HepG2 (cell line): ENCODE data around the gene TAPBP. TPM values are rescaled to one million over a fixed set of nuclear protein-coding genes. Genes with fewer than 3 reads are reported as not detected.
A peak's percentile ranks its signal among the peaks of the same experiment; 100 is the strongest.

ENCODE experiments used
- CCAR2 ChIP-seq: fragments of 200-400 bp; formaldehyde crosslinking; optimal IDR thresholded peaks from 2 replicates; pipeline ENCODE3; 2018; ENCODE audit warnings: low read depth, mild to moderate bottlenecking, low read length, moderate library complexity
- DR1 ChIP-seq: sonication (generic); formaldehyde crosslinking; IDR thresholded peaks from 2 replicates; pipeline ENCODE4 v1.8.0; 2021; ENCODE audit warnings: mild to moderate bottlenecking, missing genetic modification reagents, inconsistent platforms
- FOXA1 ChIP-seq, 2 experiments: fragments of 450-650 bp in 1 of 2; sonication (generic) in 1 of 2; formaldehyde crosslinking in 1 of 2; IDR thresholded peaks; 2 replicates each; pipeline versions ENCODE4 v1.4.0 to v1.6.1; 2016 to 2020; ENCODE audit warnings: missing genetic modification reagents in 1 of 2
- HOXD1 ChIP-seq: sonication (generic); formaldehyde crosslinking; IDR thresholded peaks from 2 replicates; pipeline ENCODE4 v1.5.0; 2020; ENCODE audit warnings: missing genetic modification reagents
- IKZF1 ChIP-seq: fragments of 450-650 bp; IDR thresholded peaks from 2 replicates; pipeline ENCODE4 v1.7.1; 2016
- JUND ChIP-seq: sonication (generic); formaldehyde crosslinking; IDR thresholded peaks from 2 replicates; pipeline ENCODE4 v1.8.0; 2022; ENCODE audit warnings: mild to moderate bottlenecking, missing genetic modification reagents
- KDM4B ChIP-seq: sonication (generic); formaldehyde crosslinking; IDR thresholded peaks from 2 replicates; pipeline ENCODE4 v1.4.0; 2020; ENCODE audit warnings: missing genetic modification reagents
- NFE2L1 ChIP-seq: sonication (generic); formaldehyde crosslinking; IDR thresholded peaks from 2 replicates; pipeline ENCODE4 v1.4.0; 2020; ENCODE audit warnings: missing genetic modification reagents, mild to moderate bottlenecking, borderline replicate concordance
- SIX4 ChIP-seq: sonication (generic); formaldehyde crosslinking; IDR thresholded peaks from 2 replicates; pipeline ENCODE4 v1.4.0; 2020; ENCODE audit warnings: missing genetic modification reagents
- TP53 ChIP-seq: sonication (generic); formaldehyde crosslinking; conservative IDR thresholded peaks from 2 replicates; pipeline ENCODE4 v1.4.0; 2020; ENCODE audit warnings: missing genetic modification reagents
- ZC3H13 ChIP-seq: sonication (generic); formaldehyde crosslinking; IDR thresholded peaks from 2 replicates; pipeline ENCODE4 v1.8.1; 2023; ENCODE audit warnings: mild to moderate bottlenecking, missing genetic modification reagents, moderate library complexity
- ZFP36 ChIP-seq: fragments of 150-350 bp; IDR thresholded peaks from 2 replicates; pipeline ENCODE4 v1.6.1; 2018; ENCODE audit warnings: borderline replicate concordance, low read length, low read depth; ENCODE audit not compliant: partially characterized antibody
- ZFP36L1 ChIP-seq: sonication (generic); formaldehyde crosslinking; IDR thresholded peaks from 2 replicates; pipeline ENCODE4 v1.8.0; 2022; ENCODE audit warnings: mild to moderate bottlenecking, missing genetic modification reagents, moderate library complexity
- ZFY ChIP-seq: sonication (generic); formaldehyde crosslinking; IDR thresholded peaks from 2 replicates; pipeline ENCODE4 v1.4.0; 2020; ENCODE audit warnings: missing genetic modification reagents
- ZFYVE20 ChIP-seq: sonication (generic); formaldehyde crosslinking; IDR thresholded peaks from 2 replicates; pipeline ENCODE4 v1.8.0; 2023; ENCODE audit warnings: low read depth, mild to moderate bottlenecking, moderate library complexity, missing genetic modification reagents, borderline replicate concordance
- ZIK1 ChIP-seq: sonication (generic); formaldehyde crosslinking; IDR thresholded peaks from 2 replicates; pipeline ENCODE4 v1.5.0; 2020; ENCODE audit warnings: mild to moderate bottlenecking, low read depth, missing genetic modification reagents, borderline replicate concordance
- ZKSCAN8 ChIP-seq: IDR thresholded peaks from 2 replicates; pipeline ENCODE4 v1.6.1; 2016; ENCODE audit warnings: borderline replicate concordance, missing genetic modification reagents, missing compliant biosample characterization
- ZNF12 ChIP-seq: sonication (generic); formaldehyde crosslinking; IDR thresholded peaks from 2 replicates; pipeline ENCODE4 v1.5.0; 2020; ENCODE audit warnings: missing genetic modification reagents
- ZNF432 ChIP-seq: sonication (generic); formaldehyde crosslinking; IDR thresholded peaks from 2 replicates; pipeline ENCODE4 v1.5.0; 2020; ENCODE audit warnings: missing genetic modification reagents, mild to moderate bottlenecking, borderline replicate concordance
- ZNF501 ChIP-seq: sonication (generic); formaldehyde crosslinking; IDR thresholded peaks from 2 replicates; pipeline ENCODE4 v1.5.1; 2020; ENCODE audit warnings: mild to moderate bottlenecking, moderate library complexity, missing genetic modification reagents
- ZNF549 ChIP-seq: sonication (generic); formaldehyde crosslinking; IDR thresholded peaks from 2 replicates; pipeline ENCODE4 v1.5.0; 2020; ENCODE audit warnings: missing genetic modification reagents
- ZNF605 ChIP-seq: sonication (generic); formaldehyde crosslinking; IDR thresholded peaks from 2 replicates; pipeline ENCODE4 v1.8.0; 2022; ENCODE audit warnings: mild to moderate bottlenecking, missing genetic modification reagents
- ZNF720 ChIP-seq: sonication (generic); formaldehyde crosslinking; IDR thresholded peaks from 2 replicates; pipeline ENCODE4 v1.4.0; 2020; ENCODE audit warnings: missing genetic modification reagents
- polyA plus RNA-seq, 8 experiments: library from polyadenylated mRNA; depleted of rRNA in 3 of 8; stranded (reverse) in 7 of 8; unstranded in 1 of 8; fragments of >200 nt; fragmentation: Illumina TruSeq in 4 of 8; extraction: Trizol in 4 of 8; gene quantifications; 2 replicates each; pipeline versions ENCODE4 v1.2.1 to v1.2.3, GENCODE V29; 2011 to 2016; ENCODE audit warnings: low read depth in 4 of 8, missing spikeins in 1 of 8, mixed read lengths in 1 of 8; ENCODE audit not compliant: insufficient read depth in 1 of 8
- total RNA-seq, 5 experiments: library from RNA; depleted of rRNA; stranded (reverse); fragments of >200 nt; fragmentation: Illumina TruSeq; extraction: Trizol; gene quantifications; 2 replicates each; pipeline ENCODE4 v1.2.3, GENCODE V29; 2016; ENCODE audit warnings: low read depth in 1 of 5
- TF ChIP-seq, protein P1 (sequence below): sonication (generic); formaldehyde crosslinking; IDR thresholded peaks from 2 replicates; pipeline ENCODE4 v1.4.0; 2020; ENCODE audit warnings: missing genetic modification reagents
- TF ChIP-seq, protein P2 (sequence below): sonication (generic); formaldehyde crosslinking; IDR thresholded peaks from 2 replicates; pipeline ENCODE4 v1.5.0; 2020; ENCODE audit warnings: missing genetic modification reagents
- TF ChIP-seq, protein P3 (sequence below): sonication (generic); formaldehyde crosslinking; IDR thresholded peaks from 2 replicates; pipeline ENCODE4 v1.5.0; 2020; ENCODE audit warnings: missing genetic modification reagents
- TF ChIP-seq, protein P4 (sequence below): sonication (generic); formaldehyde crosslinking; IDR thresholded peaks from 2 replicates; pipeline ENCODE4 v1.4.0; 2020; ENCODE audit warnings: missing genetic modification reagents; ENCODE audit errors: not compliant biosample characterization

Gene TAPBP
- total and polyA plus RNA-seq, 2 of the 13 experiments (the other 11 are each of a cell fraction or from before 2014, with no cell fraction given) = 27.4 to 32.3 TPM

DNA sequence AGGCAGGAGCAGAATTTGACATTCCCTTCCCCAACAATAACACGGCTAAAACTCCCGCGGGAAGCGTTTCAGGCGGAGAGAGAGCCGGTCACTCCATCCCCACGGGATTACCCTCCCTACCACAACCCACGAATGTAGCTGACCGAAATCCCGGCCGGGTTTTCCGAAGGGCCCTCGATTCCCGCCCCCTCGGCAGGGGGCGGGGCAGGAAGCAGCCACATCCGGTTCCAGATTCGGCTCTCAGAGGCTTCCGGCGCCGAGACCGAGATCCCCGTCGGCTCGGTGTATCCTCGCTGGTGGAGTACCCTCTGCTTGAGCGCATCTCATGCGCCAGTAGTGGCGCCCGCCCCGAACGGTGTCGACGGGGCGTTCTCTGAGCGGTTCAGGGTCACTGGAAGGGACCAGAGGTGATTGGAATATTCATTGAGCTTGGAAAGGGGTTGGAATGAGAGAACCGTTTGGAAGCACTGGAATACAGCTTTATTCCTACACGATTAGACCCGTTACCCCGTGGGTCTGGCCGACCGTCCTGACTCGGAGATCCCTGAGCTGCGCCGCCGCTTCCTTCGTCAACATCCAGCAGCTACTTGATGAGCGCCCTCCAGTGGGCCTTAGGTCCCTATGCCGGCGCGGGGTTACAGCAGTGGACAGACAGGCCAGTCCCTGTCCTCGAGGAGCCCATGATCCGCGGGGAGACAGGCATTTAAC, 14.5 kb downstream of the TAPBP start (continued):
- TF ChIP-seq, protein P1, sequence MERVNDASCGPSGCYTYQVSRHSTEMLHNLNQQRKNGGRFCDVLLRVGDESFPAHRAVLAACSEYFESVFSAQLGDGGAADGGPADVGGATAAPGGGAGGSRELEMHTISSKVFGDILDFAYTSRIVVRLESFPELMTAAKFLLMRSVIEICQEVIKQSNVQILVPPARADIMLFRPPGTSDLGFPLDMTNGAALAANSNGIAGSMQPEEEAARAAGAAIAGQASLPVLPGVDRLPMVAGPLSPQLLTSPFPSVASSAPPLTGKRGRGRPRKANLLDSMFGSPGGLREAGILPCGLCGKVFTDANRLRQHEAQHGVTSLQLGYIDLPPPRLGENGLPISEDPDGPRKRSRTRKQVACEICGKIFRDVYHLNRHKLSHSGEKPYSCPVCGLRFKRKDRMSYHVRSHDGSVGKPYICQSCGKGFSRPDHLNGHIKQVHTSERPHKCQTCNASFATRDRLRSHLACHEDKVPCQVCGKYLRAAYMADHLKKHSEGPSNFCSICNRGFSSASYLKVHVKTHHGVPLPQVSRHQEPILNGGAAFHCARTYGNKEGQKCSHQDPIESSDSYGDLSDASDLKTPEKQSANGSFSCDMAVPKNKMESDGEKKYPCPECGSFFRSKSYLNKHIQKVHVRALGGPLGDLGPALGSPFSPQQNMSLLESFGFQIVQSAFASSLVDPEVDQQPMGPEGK (CRISPR knock-in tag) = no peak
- TF ChIP-seq DR1 (CRISPR knock-in tag) = peak; percentile 69; the same call in 1 of the 2 replicates
- TF ChIP-seq, protein P2, sequence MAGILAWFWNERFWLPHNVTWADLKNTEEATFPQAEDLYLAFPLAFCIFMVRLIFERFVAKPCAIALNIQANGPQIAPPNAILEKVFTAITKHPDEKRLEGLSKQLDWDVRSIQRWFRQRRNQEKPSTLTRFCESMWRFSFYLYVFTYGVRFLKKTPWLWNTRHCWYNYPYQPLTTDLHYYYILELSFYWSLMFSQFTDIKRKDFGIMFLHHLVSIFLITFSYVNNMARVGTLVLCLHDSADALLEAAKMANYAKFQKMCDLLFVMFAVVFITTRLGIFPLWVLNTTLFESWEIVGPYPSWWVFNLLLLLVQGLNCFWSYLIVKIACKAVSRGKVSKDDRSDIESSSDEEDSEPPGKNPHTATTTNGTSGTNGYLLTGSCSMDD (CRISPR knock-in tag) = no peak
- peak; percentile 94; the same call in 1 of the 2 replicates for TF ChIP-seq ZFP36L1
- no peak for TF ChIP-seq ZNF549 (CRISPR knock-in tag)
- TF ChIP-seq HOXD1 = no peak; the same call in 1 of the 2 replicates
- TF ChIP-seq ZNF501 = peak; percentile 94
- TF ChIP-seq ZIK1 (CRISPR knock-in tag) = peak; percentile 62; the same call in 1 of the 2 replicates
- TF ChIP-seq ZNF605 (CRISPR knock-in tag) = peak; percentile 95
- TF ChIP-seq, protein P3, sequence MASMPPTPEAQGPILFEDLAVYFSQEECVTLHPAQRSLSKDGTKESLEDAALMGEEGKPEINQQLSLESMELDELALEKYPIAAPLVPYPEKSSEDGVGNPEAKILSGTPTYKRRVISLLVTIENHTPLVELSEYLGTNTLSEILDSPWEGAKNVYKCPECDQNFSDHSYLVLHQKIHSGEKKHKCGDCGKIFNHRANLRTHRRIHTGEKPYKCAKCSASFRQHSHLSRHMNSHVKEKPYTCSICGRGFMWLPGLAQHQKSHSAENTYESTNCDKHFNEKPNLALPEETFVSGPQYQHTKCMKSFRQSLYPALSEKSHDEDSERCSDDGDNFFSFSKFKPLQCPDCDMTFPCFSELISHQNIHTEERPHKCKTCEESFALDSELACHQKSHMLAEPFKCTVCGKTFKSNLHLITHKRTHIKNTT (CRISPR knock-in tag) = no peak
- no peak for TF ChIP-seq NFE2L1 (CRISPR knock-in tag)
- no peak for TF ChIP-seq KDM4B
- TF ChIP-seq ZNF432 = no peak
- TF ChIP-seq TP53 (CRISPR knock-in tag) = peak; percentile 65; the same call in 1 of the 2 replicates
- TF ChIP-seq, protein P4, sequence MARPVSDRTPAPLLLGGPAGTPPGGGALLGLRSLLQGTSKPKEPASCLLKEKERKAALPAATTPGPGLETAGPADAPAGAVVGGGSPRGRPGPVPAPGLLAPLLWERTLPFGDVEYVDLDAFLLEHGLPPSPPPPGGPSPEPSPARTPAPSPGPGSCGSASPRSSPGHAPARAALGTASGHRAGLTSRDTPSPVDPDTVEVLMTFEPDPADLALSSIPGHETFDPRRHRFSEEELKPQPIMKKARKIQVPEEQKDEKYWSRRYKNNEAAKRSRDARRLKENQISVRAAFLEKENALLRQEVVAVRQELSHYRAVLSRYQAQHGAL = peak; percentile 63
- no peak; the same call in 1 of the 2 replicates for TF ChIP-seq ZNF12 (CRISPR knock-in tag)
- TF ChIP-seq IKZF1 = no peak
- TF ChIP-seq SIX4 (CRISPR knock-in tag) = no peak; the same call in 1 of the 2 replicates
- TF ChIP-seq JUND (CRISPR knock-in tag) = 0 out of 2 replicates have a peak, but pooled peaks have one; percentile 73
- TF ChIP-seq CCAR2 = peak; percentile 89
- TF ChIP-seq FOXA1 (IDR thresholded peaks at IDR 0.05) = no peak
- TF ChIP-seq FOXA1 (CRISPR knock-in tag; IDR thresholded peaks at IDR 0.05) = peak; percentile 81
- 0 out of 2 replicates have a peak, but pooled peaks have one; percentile 8 for TF ChIP-seq ZFYVE20
- peak; percentile 73 for TF ChIP-seq ZFY
- no peak for TF ChIP-seq ZFP36
- no peak; the same call in 1 of the 2 replicates for TF ChIP-seq ZNF720
- peak; percentile 90 for TF ChIP-seq ZC3H13 (CRISPR knock-in tag)
- TF ChIP-seq ZKSCAN8 = peak; percentile 63
